Measurements from ENCODE around the gene STPG2.

The STPG2 gene

GRCh38 chr4:98030059-98030458 is 113.2 kb downstream of the STPG2 start:
- TF ChIP-seq EZH2phosphoT487 (IDR thresholded peaks at IDR 0.05; ENCODE audit: low read depth) = no peak
- TF ChIP-seq CTCF (IDR thresholded peaks at IDR 0.05; ENCODE audit: low read depth, low read length) = no peak
- Histone ChIP-seq H3K9ac (ENCODE audit: low read length) (no peak overlapping the region), H2AFZ (ENCODE audit: low read depth, low read length) (no peak overlapping the region), H3K4me2 (ENCODE audit: low read length) (no peak overlapping the region), H3K9me3 (ENCODE audit: insufficient read depth, low read length) (no peaks in the 10 kb centered on the region), H3K4me3 (ENCODE audit: low read length) (no peak overlapping the region), H3K79me2 (ENCODE audit: low read length) (no peaks in the 10 kb centered on the region), H3K4me1 (ENCODE audit: low read length) (peaks cover 3% of the 10 kb centered on the region; the same call in 1 of the 2 replicates), H4K20me1 (ENCODE audit: insufficient read depth, low read length) (no peaks in the 10 kb centered on the region), H3K27ac (ENCODE audit: low read length) (no peak overlapping the region), H3K36me3 (replicated peaks; ENCODE audit: low read depth, low read length) (no peaks in the 10 kb centered on the region), H3K27me3 (ENCODE audit: low read depth, low read length) (no peaks in the 10 kb centered on the region)

GRCh38 chr4:98027827-98028226 is 115.4 kb downstream of the STPG2 start:
- Histone ChIP-seq H3K4me3 (ENCODE audit: low read length) (no peak overlapping the region), H3K79me2 (ENCODE audit: low read length) (no peaks in the 10 kb centered on the region), H3K4me1 (ENCODE audit: low read length) (peaks cover 3% of the 10 kb centered on the region; the same call in 1 of the 2 replicates), H4K20me1 (ENCODE audit: insufficient read depth, low read length) (no peaks in the 10 kb centered on the region), H3K27ac (ENCODE audit: low read length) (no peak overlapping the region), H2AFZ (ENCODE audit: low read depth, low read length) (no peak overlapping the region), H3K27me3 (ENCODE audit: low read depth, low read length) (no peaks in the 10 kb centered on the region), H3K4me2 (ENCODE audit: low read length) (no peak overlapping the region), H3K9me3 (ENCODE audit: insufficient read depth, low read length) (no peaks in the 10 kb centered on the region), H3K9ac (ENCODE audit: low read length) (no peak overlapping the region), H3K36me3 (replicated peaks; ENCODE audit: low read depth, low read length) (no peaks in the 10 kb centered on the region)
- TF ChIP-seq EZH2phosphoT487 (IDR thresholded peaks at IDR 0.05; ENCODE audit: low read depth) (no peak), CTCF (IDR thresholded peaks at IDR 0.05; ENCODE audit: low read depth, low read length) (no peak)

GRCh38 chr4:98026362-98026761 is 116.9 kb downstream of the STPG2 start:
- H4K20me1 ChIP-seq (ENCODE audit: insufficient read depth, low read length) = no peaks in the 10 kb centered on the region
- no peak overlapping the region for H3K4me3 ChIP-seq (ENCODE audit: low read length)
- H3K4me1 ChIP-seq (ENCODE audit: low read length) = peaks cover 3% of the 10 kb centered on the region; the same call in 1 of the 2 replicates
- H2AFZ ChIP-seq (ENCODE audit: low read depth, low read length) = no peak overlapping the region
- H3K4me2 ChIP-seq (ENCODE audit: low read length) = no peak overlapping the region
- H3K36me3 ChIP-seq (replicated peaks; ENCODE audit: low read depth, low read length) = no peaks in the 10 kb centered on the region
- H3K27ac ChIP-seq (ENCODE audit: low read length) = no peak overlapping the region
- no peak overlapping the region for H3K9ac ChIP-seq (ENCODE audit: low read length)
- H3K27me3 ChIP-seq (ENCODE audit: low read depth, low read length) = no peaks in the 10 kb centered on the region
- TF ChIP-seq EZH2phosphoT487 (IDR thresholded peaks at IDR 0.05; ENCODE audit: low read depth) (no peak), CTCF (IDR thresholded peaks at IDR 0.05; ENCODE audit: low read depth, low read length) (no peak)
- no peaks in the 10 kb centered on the region for H3K79me2 ChIP-seq (ENCODE audit: low read length)
- H3K9me3 ChIP-seq (ENCODE audit: insufficient read depth, low read length) = no peaks in the 10 kb centered on the region

- no peak overlapping the region for H3K27ac ChIP-seq (ENCODE audit: low read length)
- H3K9ac ChIP-seq (ENCODE audit: low read length) = no peak overlapping the region
- no peak overlapping the region for H2AFZ ChIP-seq (ENCODE audit: low read depth, low read length)
- H3K9me3 ChIP-seq (ENCODE audit: insufficient read depth, low read length) = no peaks in the 10 kb centered on the region
- no peak overlapping the region for H3K4me3 ChIP-seq (ENCODE audit: low read length)
- no peaks in the 10 kb centered on the region for H3K27me3 ChIP-seq (ENCODE audit: low read depth, low read length)
- no peaks in the 10 kb centered on the region for H4K20me1 ChIP-seq (ENCODE audit: insufficient read depth, low read length)
- TF ChIP-seq CTCF (IDR thresholded peaks at IDR 0.05; ENCODE audit: low read depth, low read length) (no peak), EZH2phosphoT487 (IDR thresholded peaks at IDR 0.05; ENCODE audit: low read depth) (no peak)
- no peak overlapping the region for H3K4me2 ChIP-seq (ENCODE audit: low read length)
- no peaks in the 10 kb centered on the region for H3K36me3 ChIP-seq (replicated peaks; ENCODE audit: low read depth, low read length)
- no peaks in the 10 kb centered on the region for H3K79me2 ChIP-seq (ENCODE audit: low read length)
- H3K4me1 ChIP-seq (ENCODE audit: low read length) = no peaks in the 10 kb centered on the region
Observed at GRCh38 chr4:98006814-98007412, 136.4 kb downstream of the STPG2 start.

Data from OCI-LY3 (cell line).